H1 (cell line): ENCODE measurements around the gene CFAP97D2. TPM values are rescaled to one million over a fixed set of nuclear protein-coding genes. Genes with fewer than 3 reads are reported as not detected.

ENCODE experiments used
- BRCA1 ChIP-seq: IDR thresholded peaks from 2 replicates; pipeline ENCODE4 v1.6.1; 2012; ENCODE audit warnings: low read depth, low read length, improper control_type of control experiment
- JUND ChIP-seq: IDR thresholded peaks from 2 replicates; pipeline ENCODE4 v1.6.1; 2011; ENCODE audit warnings: mild to moderate bottlenecking, improper control_type of control experiment, low read length
- KDM1A ChIP-seq: fragments of 200-600, 300-600 bp; sonication (generic); IDR thresholded peaks from 2 replicates; pipeline ENCODE4 v1.7.1; 2016; ENCODE audit warnings: mild to moderate bottlenecking, low read length, borderline replicate concordance
- POU5F1 ChIP-seq: IDR thresholded peaks from 2 replicates; pipeline ENCODE4 v1.6.1; 2011; ENCODE audit warnings: low read depth, mild to moderate bottlenecking, low read length, moderate library complexity
- RNF2 ChIP-seq: fragments of 200-900, 300-1000 bp; sonication (generic); IDR thresholded peaks from 2 replicates; pipeline ENCODE4 v1.7.1; 2016; ENCODE audit warnings: borderline replicate concordance, low read depth, mild to moderate bottlenecking, antibody characterized with exemption, low read length; ENCODE audit not compliant: poor library complexity, severe bottlenecking; ENCODE audit errors: missing control alignments
- SP2 ChIP-seq: IDR thresholded peaks from 2 replicates; pipeline ENCODE4 v1.6.1; 2012; ENCODE audit warnings: mild to moderate bottlenecking, low read length, inconsistent platforms
- TBP ChIP-seq: IDR thresholded peaks from 2 replicates; pipeline ENCODE4 v1.6.1; 2011; ENCODE audit warnings: low read depth, low read length, improper control_type of control experiment
- TCF12 ChIP-seq: IDR thresholded peaks from 2 replicates; pipeline ENCODE4 v1.6.1; 2011; ENCODE audit warnings: low read depth, mild to moderate bottlenecking, low read length
- polyA plus RNA-seq, 7 experiments: library from polyadenylated mRNA; depleted of rRNA in 3 of 7; stranded (reverse) in 5 of 7; unstranded in 2 of 7; fragments of >200 nt in 5 of 7; fragments of 200-250 nt in 2 of 7; gene quantifications; 1 replicate in 5 of 7; 2 replicates in 1 of 7; 4 replicates in 1 of 7; pipeline versions ENCODE4 v1.2.1 to v1.2.3, GENCODE V29; 2011 to 2013; ENCODE audit warnings: missing spikeins in 2 of 7, mixed read lengths in 2 of 7
- total RNA-seq: library from RNA; stranded (reverse); fragmentation: NEBNext Ultra II Directional; extraction: Animal tissue kit (Norgen Biotek cat#: 25700); gene quantifications from 2 replicates; pipeline ENCODE4 v1.2.1, GENCODE V29; 2021
- TF ChIP-seq, protein P1 (sequence below): fragments of 300-600 bp; sonication (generic); IDR thresholded peaks from 2 replicates; pipeline ENCODE4 v1.7.1; 2012; ENCODE audit warnings: low read length, moderate library complexity, mild to moderate bottlenecking, inconsistent platforms; ENCODE audit not compliant: insufficient replicate concordance
- TF ChIP-seq, protein P2 (sequence below): IDR thresholded peaks from 2 replicates; pipeline ENCODE4 v1.6.1; 2012; ENCODE audit warnings: inconsistent platforms

CFAP97D2 gene
- total and polyA plus RNA-seq, 2 of the 8 experiments (the other 6 are each of a cell fraction or from before 2014, with no cell fraction given), result not detected

DNA sequence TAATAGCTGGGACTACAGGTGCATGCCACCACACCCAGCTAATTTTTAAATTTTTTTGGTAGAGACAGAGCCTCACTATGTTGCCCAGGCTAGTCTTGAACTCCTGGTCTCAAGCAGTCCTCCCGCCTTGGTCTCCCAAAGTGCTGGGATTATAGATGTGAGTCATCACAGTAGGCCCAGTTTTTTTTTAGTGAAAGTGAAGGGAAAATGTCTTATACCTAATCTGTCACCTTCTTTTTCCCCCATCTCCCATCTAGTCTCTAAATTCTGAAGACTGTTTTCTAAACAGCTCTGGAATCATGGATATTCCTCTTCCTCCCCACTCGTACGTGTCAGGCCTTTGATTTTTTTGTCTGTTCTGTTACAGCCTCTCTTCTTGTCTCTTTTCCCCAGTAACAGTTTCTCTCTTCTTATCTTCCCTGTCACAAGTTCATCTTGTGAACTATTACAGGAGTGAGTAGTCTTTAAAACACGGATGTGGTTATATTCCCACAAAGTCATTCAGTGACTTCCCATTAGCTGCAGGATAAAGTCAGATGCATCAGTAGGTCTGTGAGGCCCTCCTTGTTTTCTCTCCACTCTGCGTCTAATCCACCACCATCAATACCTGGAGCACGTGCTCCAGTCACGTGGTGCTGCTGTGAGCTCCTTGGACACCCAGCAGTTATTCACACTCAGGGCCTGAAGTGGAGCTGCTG lies 58.5 kb downstream of the CFAP97D2 start (continued):
- TF ChIP-seq, protein P1, sequence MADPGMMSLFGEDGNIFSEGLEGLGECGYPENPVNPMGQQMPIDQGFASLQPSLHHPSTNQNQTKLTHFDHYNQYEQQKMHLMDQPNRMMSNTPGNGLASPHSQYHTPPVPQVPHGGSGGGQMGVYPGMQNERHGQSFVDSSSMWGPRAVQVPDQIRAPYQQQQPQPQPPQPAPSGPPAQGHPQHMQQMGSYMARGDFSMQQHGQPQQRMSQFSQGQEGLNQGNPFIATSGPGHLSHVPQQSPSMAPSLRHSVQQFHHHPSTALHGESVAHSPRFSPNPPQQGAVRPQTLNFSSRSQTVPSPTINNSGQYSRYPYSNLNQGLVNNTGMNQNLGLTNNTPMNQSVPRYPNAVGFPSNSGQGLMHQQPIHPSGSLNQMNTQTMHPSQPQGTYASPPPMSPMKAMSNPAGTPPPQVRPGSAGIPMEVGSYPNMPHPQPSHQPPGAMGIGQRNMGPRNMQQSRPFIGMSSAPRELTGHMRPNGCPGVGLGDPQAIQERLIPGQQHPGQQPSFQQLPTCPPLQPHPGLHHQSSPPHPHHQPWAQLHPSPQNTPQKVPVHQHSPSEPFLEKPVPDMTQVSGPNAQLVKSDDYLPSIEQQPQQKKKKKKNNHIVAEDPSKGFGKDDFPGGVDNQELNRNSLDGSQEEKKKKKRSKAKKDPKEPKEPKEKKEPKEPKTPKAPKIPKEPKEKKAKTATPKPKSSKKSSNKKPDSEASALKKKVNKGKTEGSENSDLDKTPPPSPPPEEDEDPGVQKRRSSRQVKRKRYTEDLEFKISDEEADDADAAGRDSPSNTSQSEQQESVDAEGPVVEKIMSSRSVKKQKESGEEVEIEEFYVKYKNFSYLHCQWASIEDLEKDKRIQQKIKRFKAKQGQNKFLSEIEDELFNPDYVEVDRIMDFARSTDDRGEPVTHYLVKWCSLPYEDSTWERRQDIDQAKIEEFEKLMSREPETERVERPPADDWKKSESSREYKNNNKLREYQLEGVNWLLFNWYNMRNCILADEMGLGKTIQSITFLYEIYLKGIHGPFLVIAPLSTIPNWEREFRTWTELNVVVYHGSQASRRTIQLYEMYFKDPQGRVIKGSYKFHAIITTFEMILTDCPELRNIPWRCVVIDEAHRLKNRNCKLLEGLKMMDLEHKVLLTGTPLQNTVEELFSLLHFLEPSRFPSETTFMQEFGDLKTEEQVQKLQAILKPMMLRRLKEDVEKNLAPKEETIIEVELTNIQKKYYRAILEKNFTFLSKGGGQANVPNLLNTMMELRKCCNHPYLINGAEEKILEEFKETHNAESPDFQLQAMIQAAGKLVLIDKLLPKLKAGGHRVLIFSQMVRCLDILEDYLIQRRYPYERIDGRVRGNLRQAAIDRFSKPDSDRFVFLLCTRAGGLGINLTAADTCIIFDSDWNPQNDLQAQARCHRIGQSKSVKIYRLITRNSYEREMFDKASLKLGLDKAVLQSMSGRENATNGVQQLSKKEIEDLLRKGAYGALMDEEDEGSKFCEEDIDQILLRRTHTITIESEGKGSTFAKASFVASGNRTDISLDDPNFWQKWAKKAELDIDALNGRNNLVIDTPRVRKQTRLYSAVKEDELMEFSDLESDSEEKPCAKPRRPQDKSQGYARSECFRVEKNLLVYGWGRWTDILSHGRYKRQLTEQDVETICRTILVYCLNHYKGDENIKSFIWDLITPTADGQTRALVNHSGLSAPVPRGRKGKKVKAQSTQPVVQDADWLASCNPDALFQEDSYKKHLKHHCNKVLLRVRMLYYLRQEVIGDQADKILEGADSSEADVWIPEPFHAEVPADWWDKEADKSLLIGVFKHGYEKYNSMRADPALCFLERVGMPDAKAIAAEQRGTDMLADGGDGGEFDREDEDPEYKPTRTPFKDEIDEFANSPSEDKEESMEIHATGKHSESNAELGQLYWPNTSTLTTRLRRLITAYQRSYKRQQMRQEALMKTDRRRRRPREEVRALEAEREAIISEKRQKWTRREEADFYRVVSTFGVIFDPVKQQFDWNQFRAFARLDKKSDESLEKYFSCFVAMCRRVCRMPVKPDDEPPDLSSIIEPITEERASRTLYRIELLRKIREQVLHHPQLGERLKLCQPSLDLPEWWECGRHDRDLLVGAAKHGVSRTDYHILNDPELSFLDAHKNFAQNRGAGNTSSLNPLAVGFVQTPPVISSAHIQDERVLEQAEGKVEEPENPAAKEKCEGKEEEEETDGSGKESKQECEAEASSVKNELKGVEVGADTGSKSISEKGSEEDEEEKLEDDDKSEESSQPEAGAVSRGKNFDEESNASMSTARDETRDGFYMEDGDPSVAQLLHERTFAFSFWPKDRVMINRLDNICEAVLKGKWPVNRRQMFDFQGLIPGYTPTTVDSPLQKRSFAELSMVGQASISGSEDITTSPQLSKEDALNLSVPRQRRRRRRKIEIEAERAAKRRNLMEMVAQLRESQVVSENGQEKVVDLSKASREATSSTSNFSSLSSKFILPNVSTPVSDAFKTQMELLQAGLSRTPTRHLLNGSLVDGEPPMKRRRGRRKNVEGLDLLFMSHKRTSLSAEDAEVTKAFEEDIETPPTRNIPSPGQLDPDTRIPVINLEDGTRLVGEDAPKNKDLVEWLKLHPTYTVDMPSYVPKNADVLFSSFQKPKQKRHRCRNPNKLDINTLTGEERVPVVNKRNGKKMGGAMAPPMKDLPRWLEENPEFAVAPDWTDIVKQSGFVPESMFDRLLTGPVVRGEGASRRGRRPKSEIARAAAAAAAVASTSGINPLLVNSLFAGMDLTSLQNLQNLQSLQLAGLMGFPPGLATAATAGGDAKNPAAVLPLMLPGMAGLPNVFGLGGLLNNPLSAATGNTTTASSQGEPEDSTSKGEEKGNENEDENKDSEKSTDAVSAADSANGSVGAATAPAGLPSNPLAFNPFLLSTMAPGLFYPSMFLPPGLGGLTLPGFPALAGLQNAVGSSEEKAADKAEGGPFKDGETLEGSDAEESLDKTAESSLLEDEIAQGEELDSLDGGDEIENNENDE, result no peak
- TF ChIP-seq, protein P2, sequence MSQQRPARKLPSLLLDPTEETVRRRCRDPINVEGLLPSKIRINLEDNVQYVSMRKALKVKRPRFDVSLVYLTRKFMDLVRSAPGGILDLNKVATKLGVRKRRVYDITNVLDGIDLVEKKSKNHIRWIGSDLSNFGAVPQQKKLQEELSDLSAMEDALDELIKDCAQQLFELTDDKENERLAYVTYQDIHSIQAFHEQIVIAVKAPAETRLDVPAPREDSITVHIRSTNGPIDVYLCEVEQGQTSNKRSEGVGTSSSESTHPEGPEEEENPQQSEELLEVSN, result no peak
- TF ChIP-seq JUND (no peak), SP2 (no peak), TBP (no peak), POU5F1 (no peak), RNF2 (no peak), TCF12 (no peak), BRCA1 (no peak), KDM1A (no peak)
